Hippocampal formation (tissue), 2 donors: Measurements from ENCODE around the gene PITPNC1.
"Not testable (repeated sequence)": the region's sequence is repeated elsewhere in the genome, so short reads cannot be mapped to it uniquely, and the experiment has no call there.

Experiments
- DNase-seq, 2 donors: peaks; one replicate each; lab custom pipeline; 2025; lab: John Stamatoyannopoulos, UW

The PITPNC1 gene

DNA sequence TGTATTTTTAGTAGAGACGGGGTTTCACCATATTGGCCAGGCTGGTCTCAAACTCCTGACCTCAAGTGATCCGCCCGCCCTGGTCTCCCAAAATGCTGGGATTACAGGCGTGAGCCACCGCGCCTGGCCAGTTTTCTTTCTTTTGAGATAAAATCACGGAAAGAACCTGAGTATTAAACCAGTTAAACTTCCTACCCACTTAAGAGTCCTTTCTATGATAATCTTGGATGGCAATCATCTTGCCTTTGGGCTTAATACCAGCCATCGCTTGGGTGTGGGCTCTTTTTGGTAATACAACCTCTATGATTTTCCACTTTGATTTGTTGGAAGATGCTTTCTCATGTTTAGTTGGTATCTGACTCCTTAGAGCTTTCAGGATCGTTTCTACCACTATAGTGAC, 24.0 kb downstream of the PITPNC1 start:
- no peak for DNase-seq

GRCh38 chr17:67401598-67402504, 24.8 kb downstream of the PITPNC1 start:
- DNase-seq, result no peak

DNA sequence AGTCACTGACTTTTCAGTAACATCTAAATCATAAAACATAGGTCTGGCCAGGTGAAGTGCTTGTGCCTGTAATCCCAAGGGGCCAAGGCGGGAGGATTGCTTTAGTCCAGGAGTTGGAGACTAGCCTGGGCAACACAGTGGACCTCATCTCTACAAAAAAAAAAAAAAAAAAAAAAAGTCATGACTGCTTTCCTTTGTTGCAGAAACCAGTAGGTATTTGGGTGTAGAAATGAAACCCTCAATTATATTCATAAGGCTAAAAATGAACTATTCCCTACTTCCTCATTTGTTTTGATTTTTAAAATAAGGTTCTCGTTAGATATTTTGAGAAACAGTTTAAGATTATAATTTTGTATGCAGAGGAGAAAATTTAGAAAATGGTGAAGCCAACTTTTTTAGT, 26.0 kb downstream of the PITPNC1 start:
- DNase-seq, result no peak

- DNase-seq, result no peak
Measured at GRCh38 chr17:67403483-67403882, 26.4 kb downstream of the PITPNC1 start.

GRCh38 chr17:67408455-67408830, 31.4 kb downstream of the PITPNC1 start:
- not testable (repeated sequence) for DNase-seq

DNA sequence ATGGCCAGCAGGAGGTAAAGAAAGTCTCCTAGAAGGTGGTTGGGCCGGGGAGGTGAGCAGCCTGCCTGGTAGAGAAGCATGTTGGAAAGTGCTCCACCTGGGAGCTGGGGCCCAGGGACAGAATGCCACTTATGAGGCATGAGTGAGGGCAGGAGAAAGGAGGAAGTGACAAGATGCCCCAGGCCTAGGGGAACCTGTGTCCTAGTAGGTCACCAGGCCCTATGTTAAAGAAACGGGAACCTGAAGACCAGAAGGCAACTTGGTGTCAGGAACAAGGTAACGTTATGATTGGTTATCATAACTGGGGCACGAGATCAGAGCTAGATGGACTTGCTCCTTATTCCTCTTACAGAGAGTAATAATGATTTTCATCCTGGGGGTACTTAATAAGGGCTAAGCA, 34.3 kb downstream of the PITPNC1 start:
- no peak for DNase-seq

DNA sequence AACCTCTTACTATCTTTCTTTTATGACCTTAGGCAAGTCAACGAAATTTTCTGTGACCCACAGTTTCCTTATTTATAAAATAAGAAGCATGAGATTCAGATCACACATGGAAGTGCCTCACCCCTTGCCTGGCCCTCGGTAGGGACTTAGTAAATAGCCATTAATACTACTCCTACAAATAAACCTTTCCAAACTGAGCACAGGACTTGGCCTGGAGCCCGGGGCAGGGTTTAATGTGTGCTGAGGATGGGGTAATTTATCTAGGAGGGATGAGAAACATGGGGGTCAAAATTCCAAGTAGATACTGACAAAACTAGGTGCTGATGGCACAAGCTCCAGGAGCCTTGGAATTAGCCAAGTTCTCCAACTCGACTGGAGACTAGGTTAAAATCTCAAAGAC, 35.0 kb downstream of the PITPNC1 start:
- no peak for DNase-seq

DNA sequence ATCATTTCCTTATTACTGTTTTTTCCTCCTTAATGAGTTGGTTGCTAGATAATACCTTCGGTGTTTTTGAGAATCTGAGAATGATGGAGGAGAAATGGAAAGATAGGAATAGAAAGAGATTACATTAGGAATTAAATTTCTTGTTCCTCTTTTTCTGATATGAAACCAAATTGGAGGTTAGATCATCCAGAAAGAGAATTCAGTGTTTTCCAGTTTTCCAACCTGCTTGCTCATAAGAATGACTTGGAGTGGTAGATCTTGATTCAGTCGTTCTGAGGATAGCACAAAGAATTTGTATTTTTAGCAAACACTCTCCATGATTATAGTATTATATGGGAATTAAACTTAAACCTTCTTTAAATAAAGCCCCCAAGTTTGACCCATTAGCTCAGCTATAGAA, 35.9 kb downstream of the PITPNC1 start:
- DNase-seq, result no peak

GRCh38 chr17:67413388-67413787, 36.3 kb downstream of the PITPNC1 start:
- DNase-seq, result no peak

DNA sequence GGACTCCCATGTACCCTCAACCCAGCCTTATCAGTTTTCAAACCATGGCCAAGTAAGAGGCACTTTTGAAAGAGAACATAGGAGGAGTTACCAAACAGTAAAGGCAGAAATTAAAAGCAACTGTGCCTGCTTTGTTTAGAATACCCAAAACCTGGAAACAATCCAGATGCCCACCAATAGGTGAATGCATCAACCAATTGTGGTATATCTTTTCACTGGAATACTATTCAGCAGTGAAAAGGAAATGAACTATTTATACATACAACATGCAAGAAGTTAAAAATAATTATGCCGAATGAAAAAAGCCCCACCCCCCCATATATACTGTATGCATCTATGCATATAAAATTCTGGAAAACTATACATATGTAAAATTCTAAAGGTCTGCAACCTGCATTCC, 37.0 kb downstream of the PITPNC1 start:
- no peak for DNase-seq

- DNase-seq, result no peak
Measured at GRCh38 chr17:67414559-67414958, 37.5 kb downstream of the PITPNC1 start.

DNA sequence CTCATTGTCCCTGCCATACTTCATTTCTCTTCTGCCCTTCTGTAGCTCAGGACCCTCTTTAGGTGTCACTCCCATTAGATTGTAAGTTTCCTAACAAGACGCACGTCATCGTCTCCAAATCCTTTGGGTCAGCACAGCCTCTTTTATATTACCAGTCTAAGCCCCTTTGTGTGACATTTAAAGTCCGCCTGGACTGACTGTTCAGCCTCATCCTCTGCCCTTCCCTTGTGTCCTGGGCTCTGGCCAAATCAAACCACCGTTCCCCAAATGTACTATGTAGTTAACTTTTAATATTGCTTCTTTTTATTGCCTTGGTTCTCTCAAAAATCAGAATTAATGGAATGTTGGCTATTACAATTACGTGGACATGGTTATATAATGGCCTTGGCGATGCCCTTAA, 38.2 kb downstream of the PITPNC1 start:
- no peak for DNase-seq

DNA sequence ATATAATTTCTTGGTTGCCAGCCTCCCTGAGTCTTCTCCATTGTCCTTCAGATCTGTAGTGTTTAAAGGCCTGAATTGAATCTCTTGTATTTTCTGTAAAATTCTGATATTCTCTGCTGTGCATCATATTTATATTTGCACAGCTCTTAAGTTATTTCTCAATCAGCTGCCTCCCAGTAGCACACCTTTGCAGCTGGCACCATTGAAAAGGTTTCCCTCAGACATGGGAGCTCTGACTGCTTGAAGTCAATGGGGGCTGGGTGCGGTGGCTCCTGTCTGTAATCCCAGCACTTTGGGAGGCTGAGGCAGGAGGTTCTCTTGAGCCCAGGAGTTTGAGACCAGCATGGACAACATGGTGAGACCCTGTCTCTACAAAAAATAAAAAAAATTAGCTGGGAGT, 40.4 kb downstream of the PITPNC1 start:
- DNase-seq, result no peak

DNA sequence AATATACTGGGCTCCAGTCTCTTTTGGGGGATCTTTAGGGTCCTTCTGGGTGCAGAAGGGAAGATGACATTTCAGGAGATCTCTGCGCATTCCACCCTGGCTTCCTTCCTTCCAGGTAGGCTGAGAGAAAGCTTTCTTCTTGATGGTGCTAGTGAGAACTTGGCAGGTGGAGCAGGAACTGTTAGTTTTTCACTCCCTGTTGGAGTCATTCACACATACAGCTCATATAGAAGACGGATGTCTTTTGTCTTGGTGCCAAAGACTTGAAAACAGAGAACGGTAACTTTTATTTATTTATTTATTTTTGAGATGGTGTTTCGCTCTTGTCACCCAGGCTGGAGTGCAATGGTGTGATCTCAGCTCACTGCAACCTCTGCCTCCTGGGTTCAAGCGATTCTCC, 43.9 kb downstream of the PITPNC1 start:
- no peak for DNase-seq

DNA sequence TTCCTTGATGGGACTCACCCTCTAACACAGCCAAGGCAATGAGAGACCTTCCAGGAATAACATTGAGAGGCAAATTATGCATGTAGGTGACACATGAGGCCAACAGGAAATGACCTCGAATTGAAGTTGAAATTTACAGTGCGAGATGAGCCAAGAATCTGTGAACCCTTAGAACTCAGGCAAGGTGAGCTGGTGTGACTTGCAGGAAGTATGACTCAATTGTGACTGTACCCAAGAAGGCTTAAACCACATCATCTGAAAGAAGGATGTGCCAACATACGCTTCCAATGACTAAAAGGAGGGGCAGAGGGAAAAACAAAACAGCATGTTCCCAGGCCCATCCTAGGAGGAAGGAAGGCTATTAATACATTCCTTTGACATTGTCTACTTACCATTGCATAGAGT, 44.8 kb downstream of the PITPNC1 start:
- DNase-seq, result no peak

DNA sequence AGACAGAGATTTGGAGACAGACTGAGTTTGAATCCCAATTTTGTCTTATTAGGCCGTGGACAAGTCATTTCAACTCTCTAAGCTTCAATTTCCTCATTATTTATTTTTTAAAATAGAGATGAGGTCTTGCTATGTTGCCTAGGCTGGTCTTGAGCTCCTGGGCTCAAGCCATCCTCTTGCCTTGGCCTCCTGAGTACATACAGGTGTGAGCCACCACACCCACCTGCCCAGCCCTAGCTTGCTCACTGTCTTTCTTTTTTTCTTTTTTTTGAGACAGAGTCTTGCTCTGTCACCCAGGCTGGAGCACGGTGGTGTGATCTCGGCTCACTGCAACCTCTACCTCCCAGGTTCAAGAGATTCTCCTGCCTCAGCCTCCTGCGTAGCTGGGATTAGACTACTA, 45.2 kb downstream of the PITPNC1 start:
- not testable (repeated sequence) for DNase-seq

DNA sequence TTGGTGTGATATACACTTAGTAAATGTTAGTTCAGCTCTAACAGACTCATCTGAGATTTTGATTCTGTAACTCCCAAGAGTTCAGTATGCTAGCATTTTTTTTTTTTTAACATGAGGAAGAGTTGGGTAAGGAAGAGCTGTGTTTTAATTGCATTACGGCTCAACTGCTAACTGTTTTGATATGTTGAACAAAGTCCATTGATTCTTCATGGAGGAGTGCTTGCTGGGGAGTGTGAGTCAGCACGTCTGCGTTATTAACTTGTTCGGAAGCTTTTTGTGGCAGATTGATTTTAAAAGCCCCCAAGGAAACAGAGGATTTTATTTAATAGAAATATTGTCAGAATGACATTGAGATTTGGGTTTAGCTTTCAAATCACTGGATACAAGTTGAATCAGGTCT, 45.8 kb downstream of the PITPNC1 start:
- DNase-seq, result no peak

DNA sequence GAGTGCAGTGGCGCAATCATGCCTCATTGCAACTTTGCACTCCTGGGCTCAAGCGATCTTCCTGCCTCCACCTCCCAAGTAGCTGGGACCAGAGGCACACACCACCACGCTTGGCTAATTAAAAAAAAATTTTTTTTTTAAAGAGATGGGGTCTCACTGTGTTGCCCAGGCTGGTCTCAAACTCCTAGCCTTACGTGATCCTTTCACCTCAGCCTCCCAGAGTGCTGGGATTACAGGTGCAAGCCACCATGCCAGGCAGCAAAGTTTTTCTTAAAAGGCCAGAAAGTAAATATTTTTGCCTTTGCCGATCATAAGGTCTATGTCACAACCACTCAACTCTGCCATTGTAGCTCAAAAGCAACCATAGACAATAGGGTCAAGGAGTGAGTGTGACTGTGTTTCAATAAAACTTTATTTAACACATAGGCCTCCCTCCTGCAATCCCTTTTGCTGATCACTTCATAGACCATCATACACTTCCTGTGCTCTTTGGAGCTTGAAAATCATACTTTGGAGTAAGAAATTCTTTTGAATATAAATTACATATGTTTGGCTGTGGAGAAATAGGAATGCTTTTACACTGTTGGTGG, 48.6 kb downstream of the PITPNC1 start:
- no peak for DNase-seq

DNA sequence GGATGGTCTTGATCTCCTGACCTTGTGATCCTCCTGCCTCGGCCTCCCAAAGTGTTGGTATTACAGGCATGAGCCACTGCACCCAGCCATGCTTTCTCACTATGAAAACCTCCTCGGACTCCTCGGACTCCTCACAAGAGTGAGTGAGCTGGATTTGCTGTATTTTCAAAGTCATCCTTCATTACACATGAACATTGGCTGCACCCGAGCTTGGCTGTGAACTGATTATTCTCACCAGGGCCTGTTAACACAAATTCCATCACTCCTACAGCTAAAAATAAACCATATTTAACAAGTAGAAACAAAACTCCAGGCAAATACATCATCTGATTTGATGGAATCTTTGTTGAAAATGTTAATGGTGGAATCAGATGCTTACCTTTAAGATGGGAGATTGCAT, 50.3 kb downstream of the PITPNC1 start:
- DNase-seq, result no peak

- not testable (repeated sequence) for DNase-seq
Measured at GRCh38 chr17:67430515-67430914, 53.4 kb downstream of the PITPNC1 start.

DNA sequence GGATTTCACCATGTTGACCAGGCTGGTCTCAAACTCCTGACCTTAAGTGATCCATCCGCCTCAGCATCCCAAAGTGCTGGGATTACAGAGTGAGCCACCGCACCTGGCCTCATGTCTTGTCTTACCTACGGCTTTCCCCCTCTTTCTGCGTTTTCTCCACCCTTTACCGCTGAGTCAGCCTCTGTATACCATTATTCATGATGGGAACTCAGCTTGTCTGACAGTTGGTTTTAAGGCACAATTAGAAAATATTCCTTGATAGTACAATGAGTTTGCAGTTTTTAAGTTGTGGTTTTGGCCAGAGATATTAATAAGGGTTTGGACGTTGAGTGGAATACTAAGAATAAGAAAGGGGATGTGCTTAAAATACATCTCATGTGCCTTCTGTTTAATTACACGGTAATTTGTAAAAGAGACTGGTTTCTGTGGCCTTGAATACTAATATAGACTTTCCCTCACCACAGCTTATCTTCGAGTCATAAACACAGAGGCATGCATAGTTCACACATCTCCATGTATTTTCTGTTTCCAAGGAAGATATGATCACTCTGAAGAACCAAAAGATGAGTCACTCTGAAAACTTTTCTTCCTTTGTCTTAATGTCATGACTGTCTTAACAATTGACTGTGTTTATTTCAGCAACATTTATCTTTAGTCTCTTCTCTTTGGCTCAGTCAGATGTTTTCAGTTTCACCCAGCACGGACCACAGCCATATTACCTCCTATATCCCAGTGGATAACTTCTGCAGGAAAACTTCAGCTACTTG, 54.4 kb downstream of the PITPNC1 start:
- no peak for DNase-seq

GRCh38 chr17:67433248-67433924, 56.3 kb downstream of the PITPNC1 start:
- DNase-seq, result no peak
